NCI-H128 (cell line): Measurements from ENCODE around the gene NBEAL2.
"Not testable (repeated sequence)": the region's sequence is repeated elsewhere in the genome, so short reads cannot be mapped to it uniquely, and the experiment has no call there.

Experiments used
- DNase-seq: peaks from one replicate; lab custom pipeline; 2025; ENCODE audit not compliant: unreplicated experiment; lab: John Stamatoyannopoulos, UW

The NBEAL2 gene

DNA sequence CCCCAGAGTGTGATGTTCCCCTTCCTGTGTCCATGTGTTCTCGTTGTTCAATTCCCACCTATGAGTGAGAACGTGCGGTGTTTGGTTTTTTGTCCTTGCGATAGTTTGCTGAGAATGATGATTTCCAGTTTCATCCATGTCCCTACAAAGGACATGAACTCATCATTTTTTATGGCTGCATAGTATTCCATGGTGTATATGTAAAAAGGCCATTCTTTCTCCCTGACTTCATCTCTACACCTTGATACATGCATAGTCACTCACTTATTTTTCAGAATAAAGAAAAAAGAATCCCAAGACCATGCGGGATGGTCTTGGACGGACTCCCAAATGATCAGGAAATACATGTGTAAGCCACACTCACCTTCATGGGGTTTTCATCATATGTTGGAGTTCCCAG lies 57.8 kb downstream of the NBEAL2 start:
- DNase-seq = not testable (repeated sequence)

DNA sequence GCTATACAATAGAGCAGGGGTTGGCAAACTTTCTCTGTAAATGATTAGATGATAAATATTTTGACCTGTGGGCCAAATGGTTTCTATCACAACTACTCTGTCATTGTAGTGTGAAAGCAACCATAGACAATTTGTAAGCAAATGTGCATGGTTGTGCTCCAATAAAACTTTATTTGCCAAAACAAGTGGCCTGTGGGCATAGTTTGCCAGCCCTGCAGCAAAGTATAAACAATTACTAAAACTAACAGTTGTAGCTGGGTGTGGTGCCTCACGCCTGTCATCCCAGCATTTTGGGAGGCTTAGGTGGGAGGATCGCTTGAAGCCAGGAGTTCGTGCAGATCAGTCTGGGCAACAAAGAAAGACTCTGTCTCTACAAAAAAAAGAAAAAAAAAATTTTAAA lies 61.6 kb downstream of the NBEAL2 start:
- DNase-seq = no peak

DNA sequence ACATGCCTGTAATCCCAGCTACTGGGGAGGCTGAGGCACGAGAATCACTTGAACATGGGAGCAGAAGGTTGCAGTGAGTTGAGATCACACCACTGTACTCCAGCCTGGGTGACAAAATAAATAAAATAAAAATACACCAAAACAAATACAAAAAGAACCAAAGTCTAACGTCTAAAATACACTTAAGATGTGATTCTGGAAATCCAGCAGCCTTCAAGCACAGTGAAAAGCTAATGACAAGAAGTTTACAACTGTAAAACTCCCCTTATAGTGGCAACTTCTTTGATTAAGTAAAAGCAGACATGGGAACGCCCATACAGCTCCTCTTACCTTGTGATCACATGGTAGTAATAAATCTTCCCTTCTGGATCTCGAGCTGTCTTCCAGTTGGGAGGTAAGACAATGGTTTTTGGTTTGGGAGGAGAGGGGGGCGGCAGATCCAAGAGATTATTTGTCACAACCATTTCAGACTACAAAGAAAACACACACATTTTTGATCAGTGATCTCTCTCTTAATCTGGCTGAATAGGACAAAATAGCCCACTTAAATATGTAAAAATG lies 62.8 kb downstream of the NBEAL2 start:
- no peak for DNase-seq

DNA sequence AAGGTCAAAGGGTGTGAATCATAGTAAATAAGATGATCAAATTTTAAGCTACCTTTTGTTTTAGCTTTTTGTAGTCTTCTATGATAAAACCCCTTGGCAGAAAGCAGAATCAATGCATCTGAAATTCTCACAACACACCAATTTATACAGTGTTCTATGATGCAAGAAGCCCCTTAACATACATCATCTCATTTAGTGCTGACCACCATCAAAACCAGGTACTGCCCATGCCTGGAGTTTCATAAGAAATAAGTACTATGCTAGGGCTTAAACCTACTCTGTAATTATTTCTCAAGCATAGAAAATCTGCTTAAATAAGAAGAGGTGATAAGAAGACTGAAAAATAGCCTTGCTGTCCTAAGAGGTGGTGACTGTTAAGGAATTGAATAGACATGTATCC lies 67.6 kb downstream of the NBEAL2 start:
- DNase-seq = no peak

GRCh38 chr3:47047673-47048072 lies 68.2 kb downstream of the NBEAL2 start:
- DNase-seq = no peak

DNA sequence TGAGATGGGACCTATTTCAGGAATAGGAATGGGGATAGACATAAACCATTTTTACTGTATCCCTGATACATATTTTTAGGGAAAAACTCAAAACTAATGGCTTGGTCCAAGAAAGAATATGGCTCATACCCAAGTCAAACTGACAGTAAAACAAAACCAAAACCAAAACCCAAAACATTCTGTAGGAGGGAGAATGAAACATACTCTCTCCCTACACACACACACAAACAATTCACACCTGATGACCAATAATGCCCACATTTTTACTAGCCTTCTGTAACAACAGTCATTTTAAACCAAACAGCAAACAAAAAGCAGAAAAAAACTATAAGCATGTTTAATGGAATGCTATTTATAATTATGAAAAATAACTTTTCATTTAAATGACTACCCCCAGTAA lies 74.9 kb downstream of the NBEAL2 start:
- no peak for DNase-seq

GRCh38 chr3:47056705-47057104 lies 77.2 kb downstream of the NBEAL2 start:
- DNase-seq = no peak

DNA sequence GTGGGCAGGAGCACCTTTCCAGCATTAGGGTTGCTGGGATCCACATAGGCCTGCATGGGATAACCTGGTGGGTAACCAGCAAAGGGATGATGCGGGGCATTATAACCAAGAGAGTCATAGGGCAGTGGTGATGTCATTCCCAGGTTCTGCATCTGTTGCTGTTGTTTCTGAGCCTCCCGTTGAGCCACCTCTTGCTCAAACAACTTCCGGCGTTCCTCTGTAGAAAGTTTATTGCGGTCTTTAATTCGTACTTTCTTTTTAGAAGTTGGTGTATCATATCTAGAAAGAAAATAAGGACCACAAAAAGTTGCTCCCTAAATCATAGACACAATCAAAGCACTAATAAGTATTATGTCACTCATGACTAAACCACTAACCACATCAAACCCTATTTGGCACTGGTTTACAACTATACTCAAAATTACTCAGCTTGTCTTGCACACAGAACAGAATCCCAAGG lies 77.8 kb downstream of the NBEAL2 start:
- no peak for DNase-seq
